Astrocyte of the hippocampus (primary cell): ENCODE data around the gene F2RL2.
"Not testable (repeated sequence)": the region's sequence is repeated elsewhere in the genome, so short reads cannot be mapped to it uniquely, and the experiment has no call there.

Experiments
- DNase-seq: peaks from one replicate; pipeline ENCODE4 v3.0.0; 2011; ENCODE audit warnings: low read depth, low spot score

The F2RL2 gene

GRCh38 chr5:76620166-76620565 lies 3.0 kb downstream of the F2RL2 start:
- no peak for DNase-seq

- peak; percentile 56 for DNase-seq
Measured at GRCh38 chr5:76617675-76618074, 5.5 kb downstream of the F2RL2 start.

GRCh38 chr5:76617229-76617628 lies 6.0 kb downstream of the F2RL2 start:
- DNase-seq: no peak

DNA sequence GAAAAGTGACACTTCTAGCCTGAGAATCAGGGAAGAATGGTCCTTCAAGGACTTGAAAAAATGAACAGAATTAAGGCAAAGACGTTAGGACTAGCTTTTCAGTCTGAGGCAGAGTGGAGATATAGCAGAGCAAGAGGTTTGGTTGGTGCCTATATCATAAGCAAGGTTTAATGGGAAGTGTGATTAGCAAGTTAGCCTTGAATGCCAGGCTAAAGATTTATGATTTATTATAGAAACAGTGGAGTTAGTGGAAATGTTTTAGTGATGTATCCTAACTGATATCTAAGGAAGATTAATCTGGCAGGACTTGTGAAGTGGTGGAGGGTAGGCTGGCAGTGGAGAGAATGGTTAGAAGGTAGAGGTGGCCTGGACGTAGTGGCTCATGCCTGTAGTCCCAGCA lies 7.0 kb downstream of the F2RL2 start:
- no peak for DNase-seq

- peak; percentile 16 for DNase-seq
Measured at GRCh38 chr5:76615759-76616158, 7.4 kb downstream of the F2RL2 start.

DNA sequence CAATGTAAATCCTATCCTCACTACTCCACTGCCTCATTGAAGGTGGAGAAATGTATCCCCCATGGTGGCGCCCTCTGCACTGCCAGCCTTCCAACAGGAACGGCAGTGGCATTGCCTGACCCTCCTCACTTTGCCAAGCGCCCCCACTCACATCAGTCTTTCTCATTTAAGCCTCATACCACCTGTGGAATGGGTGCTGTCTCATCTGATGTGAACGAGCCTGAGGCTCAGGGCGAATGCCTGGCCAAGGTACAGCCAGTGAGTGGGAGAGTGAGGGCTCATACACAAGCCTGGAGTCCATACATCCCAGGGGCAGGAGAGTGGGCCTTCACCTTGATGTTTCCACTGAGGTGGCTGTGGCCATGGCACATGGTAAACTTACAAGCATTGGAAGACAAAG lies 10.3 kb downstream of the F2RL2 start:
- DNase-seq: no peak

DNA sequence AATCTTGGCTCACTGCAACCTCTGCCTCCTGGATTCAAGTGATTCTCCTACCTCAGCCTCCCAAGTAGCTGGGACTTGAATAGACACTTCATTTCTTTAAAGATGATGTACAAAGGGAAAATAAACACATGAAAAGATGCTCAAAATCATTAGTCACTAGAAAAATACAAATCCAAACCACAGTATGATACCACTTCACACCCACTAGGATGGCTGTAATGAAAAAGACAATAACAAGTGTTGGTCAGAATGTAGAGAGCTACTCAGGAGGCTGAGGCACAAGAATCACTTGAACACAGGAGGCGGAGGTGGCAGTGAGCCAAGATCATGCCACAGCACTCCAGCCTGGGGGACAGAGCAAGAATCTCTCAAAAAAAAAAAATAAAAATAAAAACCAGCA lies 13.0 kb downstream of the F2RL2 start:
- DNase-seq: no peak

DNA sequence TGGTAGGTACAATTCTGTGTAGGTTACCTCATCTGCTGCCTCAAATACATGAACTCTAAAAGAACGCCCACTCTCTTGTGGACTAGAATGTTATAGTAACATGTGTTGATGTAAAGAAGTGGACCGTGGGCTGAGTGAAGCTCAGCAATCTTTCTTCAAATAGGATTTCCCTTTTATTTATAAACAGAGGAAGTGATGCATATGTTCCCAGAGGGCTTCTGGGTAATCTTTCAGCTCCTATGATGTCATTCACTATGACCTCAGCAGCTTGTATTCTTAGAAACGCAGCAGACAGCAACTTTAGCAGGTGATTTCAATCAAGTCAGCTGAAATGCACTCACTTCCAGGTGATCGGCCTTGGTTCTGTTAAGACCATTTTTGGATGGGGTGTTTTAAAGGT lies 14.4 kb downstream of the F2RL2 start:
- DNase-seq: peak; percentile 25

DNA sequence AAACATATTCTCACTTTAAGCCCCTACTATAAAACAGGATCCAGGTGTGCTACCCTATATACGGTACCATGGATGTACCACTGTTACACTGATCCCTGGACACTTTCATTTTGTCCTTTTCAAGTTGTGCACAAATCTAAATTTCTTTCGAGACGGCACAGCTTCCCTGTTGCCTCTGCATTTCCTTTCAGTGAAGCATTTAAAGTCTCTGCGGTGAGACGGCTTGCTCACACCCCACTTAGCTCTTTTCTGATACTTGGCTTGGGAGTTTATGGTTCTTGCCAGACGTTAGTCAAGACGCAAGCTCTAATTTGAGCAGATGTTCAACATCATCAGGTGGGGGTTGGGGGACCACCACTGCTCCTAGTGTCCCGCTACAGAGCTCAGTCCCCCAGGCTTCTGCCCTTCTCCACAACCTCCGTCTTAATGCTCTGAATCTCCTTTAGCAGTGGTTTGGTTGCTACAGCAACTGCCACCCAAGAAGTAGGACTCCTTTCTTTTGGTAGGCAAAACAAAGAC lies 15.8 kb downstream of the F2RL2 start:
- peak; percentile 64 for DNase-seq

- DNase-seq: no peak
Measured at GRCh38 chr5:76606701-76607100, 16.5 kb downstream of the F2RL2 start.

DNA sequence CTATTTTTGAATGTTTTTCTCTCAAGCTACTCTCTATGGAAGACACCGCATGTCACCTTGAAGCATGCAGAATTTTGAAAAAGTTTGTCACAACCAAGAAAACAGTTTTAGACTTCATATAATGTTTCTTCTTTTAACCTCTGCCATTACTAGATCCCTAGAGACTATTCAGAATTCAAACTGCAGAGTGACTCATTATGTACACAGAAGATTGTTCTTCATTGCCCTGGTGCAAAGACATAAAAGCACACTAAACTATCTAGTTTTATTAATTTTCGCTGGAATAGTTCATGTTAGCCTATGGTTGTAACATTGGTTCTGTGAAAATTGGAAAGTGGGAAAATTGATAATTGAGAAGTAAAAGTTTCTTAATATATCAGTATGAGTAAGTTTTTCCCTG lies 18.4 kb downstream of the F2RL2 start:
- peak; percentile 36 for DNase-seq

- DNase-seq: not testable (repeated sequence)
Measured at GRCh38 chr5:76603991-76604390, 19.2 kb downstream of the F2RL2 start.

- peak; percentile 36 for DNase-seq
Measured at GRCh38 chr5:76602094-76602726, 21.0 kb downstream of the F2RL2 start.

DNA sequence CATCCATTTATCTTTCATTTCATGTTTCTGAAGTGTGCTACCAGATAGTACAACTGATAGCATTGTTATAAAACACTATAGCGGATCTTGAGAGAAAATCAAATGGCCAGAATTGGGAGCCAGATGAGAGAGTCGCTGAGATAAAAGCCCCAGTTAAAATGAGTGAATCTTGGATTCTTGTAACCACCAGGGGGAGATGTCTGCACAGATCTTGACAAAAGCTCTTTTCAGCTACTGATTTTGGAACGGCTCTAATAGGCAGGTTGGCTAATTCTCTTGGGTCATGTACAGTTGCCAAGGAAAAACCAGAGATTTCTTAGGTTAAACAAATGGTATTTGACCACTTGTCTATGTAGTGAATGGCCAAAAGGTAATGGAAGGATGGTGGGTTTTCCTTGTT lies 21.7 kb downstream of the F2RL2 start:
- DNase-seq: peak; percentile 82

DNA sequence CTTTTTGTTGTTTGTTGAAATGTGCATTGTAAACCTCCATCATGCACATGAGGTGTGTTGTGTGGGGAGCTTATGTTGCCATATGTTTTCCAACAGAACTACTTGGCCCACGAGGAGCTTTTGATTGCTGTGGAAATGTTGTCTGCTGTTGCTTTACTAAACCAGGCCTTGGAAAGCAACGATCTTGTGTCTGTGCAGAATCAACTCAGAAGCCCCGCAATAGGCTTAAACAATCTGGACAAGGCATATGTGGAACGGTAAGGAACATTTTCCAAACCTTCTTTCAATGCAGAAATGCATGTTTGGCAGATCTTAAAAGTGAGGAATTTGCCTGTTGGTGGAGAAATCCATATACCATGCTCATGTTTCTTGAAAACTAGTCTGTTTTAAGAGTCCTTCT lies 22.5 kb downstream of the F2RL2 start:
- no peak for DNase-seq

GRCh38 chr5:76598531-76598930 lies 24.7 kb downstream of the F2RL2 start:
- no peak for DNase-seq

GRCh38 chr5:76595755-76596481 lies 27.3 kb downstream of the F2RL2 start:
- no peak for DNase-seq

GRCh38 chr5:76594107-76594506 lies 29.1 kb downstream of the F2RL2 start:
- DNase-seq: no peak

DNA sequence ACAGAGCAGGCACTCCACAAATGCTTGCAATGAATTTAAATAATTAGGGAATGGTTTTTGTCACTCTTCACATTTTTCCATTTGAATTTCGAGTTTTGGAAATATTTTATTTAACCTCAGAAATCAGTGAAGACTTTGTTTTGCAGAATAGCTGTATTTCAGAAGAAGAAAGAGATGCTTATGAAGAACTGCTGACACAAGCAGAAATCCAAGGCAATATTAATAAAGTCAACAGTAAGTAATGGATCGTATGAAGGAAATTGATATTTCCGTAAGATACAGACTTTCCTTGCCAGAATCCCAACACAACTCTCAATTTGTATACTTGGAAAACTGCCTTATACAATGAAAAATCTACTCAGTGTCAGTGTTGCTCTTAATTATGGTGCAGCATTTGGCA lies 30.5 kb downstream of the F2RL2 start:
- DNase-seq: no peak

DNA sequence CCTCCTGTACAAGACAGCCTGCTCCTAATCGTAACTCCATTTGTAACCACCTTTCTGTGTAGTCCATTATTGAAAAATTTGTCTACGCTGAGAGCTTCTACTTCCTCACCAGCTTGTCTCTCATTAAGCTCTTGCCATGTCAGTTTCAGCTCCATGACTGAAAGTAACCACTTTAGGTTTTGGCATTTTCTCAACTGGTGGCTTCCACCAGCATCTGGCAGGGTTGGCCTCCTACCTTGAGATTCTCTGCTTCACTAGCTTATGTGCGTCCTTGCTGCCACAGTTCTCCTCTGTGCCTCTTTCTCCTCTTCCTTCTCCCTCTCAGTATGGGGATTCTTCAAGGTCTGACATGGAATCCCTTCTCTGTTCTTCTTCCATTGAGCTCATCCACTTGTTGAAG lies 31.8 kb downstream of the F2RL2 start:
- DNase-seq: no peak

DNA sequence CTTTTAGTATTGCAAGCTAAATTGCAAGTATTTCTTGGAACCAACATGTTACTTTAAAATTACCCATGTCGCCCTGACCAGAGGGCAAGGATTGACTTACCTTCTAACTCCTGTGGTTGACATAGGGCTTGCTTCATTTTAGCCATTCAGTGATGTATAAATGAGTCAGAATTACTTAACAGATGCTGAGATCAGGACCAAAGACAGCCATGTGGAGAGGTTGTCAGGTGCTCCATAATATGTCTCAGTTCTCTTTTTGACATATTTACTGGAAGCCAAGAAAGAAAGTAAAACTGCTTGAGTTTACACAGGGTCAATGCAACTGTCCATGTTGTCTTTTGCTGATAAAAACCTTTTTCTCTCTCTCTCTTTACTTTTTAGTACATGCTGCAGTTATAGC lies 33.2 kb downstream of the F2RL2 start:
- DNase-seq: no peak

GRCh38 chr5:76586531-76586930 lies 36.7 kb downstream of the F2RL2 start:
- DNase-seq: no peak

DNA sequence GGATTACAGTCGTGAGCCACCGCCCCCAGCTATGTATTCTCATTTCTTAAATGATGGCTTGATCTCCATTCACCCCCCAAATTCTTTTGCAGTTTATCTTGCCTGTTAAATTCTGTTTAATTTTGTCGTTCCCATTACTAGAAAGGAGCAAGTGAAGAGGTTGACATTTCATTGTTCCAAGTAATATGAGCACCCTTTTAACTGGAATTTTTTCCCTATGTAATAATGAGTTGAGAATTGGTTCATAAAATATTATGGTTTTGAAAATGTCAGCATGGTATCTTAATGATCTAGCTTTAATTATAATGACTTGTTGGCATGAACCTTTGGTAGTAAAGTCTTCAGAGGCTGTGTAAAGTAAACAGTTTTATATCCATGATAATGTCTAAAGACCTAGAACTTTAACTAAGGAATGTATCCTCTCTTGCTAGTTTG lies 37.4 kb downstream of the F2RL2 start:
- no peak for DNase-seq
